Stimulated activated CD4-positive, alpha-beta T cell treated with anti-CD3 and anti-CD28 coated beads, Interleukin-4, amount 100 ng/mL, for 24 hours (primary cell): ENCODE results near the gene EFNA5.

Experiments
- DNase-seq: peaks from one replicate; pipeline ENCODE4 v3.0.0-alpha.2; 2020

EFNA5 gene

GRCh38 chr5:107672211-107673038 lies 1.7 kb upstream of the EFNA5 start:
- no peak for DNase-seq

- no peak for DNase-seq
Observed at GRCh38 chr5:107671742-107672210, 1.0 kb upstream of the EFNA5 start.

GRCh38 chr5:107670087-107670931 lies 428 bp downstream of the EFNA5 start:
- DNase-seq = no peak

DNA sequence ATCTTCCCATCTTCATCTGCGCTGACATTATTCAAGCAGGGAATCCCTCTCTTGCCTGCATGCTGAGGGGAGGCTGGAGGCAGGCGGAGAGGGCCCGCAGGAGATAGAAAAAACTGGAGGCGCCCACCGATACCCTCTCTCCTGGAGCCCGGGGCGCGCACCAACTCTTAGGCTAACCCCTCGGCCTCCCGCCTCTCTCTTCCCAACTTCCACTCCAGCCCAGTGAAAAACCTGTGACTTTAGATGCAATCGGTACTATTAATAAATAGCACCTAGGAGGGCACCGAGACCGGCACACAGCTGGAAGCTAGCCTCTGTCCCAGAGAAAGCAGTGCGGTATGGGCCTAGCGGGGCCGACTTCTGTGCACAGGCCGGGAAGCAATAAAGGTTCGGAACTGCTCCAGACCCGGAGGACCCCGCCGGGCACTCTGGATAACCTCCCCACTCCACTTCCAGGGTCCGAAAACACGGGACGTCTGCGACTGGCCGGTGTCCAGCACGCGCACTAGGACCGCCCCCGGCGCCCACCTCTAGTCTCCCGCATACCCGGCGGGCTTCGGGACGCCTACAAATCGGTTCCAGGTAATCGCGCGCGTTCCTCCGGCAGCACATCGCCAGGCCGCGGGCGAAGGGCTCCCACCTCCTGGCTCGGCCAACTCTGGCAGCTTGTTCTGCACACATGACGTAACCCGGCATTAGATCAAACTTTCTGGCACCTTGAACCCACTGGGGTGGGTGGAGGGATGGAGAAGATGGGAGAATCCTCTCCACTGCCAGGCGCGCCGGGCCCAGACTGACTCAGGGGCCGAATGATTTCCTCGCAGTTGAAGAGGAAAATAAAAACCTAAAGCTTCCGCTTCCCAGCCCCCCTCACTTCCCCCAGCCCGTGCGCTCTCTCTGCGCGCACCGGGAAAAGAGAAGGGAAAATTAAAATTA lies 1.4 kb downstream of the EFNA5 start:
- DNase-seq = no peak

DNA sequence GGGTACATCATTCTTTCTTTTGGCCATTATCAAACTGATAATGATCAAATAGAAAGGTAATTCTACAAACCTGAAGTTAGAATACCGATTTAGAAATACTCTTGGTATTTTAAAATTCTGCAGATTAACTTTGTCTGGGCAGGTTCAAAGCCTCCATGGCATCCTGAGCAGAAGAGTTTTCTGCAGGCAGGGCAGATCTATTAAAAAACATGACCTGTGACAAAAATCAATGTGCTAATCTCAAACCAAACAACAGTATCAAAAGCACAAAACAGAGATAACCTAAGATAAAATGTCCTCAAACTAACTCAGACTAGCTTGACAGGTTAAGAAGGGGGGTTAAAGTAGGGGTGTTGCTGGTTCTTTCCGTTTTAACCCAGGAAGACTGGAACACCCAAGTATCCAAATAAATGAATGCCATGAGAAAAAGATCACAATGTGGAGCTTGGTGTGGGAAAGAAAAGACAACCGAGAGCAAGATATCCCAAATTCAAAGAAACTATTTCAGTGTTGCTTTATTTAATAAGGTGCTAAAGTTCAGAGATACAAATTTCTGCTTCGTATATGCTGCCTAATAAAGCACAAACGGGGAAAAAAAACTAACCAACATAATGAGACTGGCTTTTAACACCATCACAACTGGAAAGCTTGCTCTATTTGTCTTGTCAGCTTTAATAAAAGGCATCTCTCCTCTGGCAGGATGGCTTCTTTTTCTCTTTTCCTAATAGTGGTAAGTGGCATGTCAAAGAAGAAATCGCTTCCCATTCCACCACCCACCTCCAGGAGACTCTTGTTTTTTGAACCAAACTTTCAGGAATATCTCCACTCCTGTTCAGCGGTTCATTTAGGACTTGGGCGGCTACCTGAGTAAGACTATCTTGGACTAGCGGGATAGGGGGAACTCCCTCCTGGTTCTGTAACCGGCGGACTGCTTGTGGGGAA lies 2.3 kb downstream of the EFNA5 start:
- DNase-seq = no peak

- no peak for DNase-seq
Observed at GRCh38 chr5:107666051-107666655, 4.6 kb downstream of the EFNA5 start.

- no peak for DNase-seq
Observed at GRCh38 chr5:107665036-107665570, 5.6 kb downstream of the EFNA5 start.

DNA sequence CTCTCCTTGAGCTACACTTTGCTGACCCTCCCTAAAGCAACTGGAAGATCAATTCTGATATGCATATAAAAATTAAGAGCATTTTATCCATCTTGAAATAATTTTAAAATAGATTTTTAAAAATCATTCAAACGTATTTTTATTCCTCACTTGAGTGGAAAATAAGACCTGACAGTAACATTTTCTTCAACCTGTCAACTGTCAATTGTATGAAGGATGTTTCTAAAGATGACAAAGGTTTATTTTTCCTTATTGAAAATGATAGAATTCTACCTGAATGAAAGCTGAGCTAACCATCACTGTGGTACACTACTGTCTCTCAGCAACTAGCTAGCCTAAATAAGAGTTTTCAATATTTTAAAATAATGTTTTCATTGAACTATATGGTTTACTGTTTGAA lies 7.0 kb downstream of the EFNA5 start:
- DNase-seq = no peak

- DNase-seq = no peak
Observed at GRCh38 chr5:107661650-107662044, 9.1 kb downstream of the EFNA5 start.

DNA sequence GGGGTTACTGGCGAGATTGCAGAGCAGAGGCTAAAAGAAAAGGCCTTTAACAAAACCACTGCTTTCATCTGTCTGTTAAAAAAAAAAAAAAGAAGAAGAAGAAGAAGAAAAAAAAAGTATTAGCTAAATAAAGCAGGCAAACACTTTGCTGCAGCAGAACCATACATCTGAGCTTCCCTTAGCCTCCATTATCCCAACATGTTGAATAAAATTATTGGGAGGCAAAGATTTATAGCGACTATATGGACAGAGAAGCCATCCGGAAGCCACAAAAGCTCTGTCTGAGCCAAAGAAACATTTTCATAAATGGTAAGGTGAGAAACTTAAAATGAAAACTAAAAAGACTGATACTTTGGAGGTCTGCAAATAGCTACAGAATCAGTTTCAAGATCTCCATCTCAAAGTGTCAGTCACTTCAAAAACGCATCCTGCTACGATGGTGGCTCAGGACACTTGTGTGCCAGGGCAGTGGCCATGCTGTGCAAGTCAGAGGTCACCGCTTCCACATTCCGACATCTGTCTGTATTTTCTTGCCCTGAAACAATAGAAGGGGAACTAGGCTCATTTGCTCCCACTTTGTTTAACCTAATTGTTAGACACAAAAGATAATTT lies 9.6 kb downstream of the EFNA5 start:
- no peak for DNase-seq

DNA sequence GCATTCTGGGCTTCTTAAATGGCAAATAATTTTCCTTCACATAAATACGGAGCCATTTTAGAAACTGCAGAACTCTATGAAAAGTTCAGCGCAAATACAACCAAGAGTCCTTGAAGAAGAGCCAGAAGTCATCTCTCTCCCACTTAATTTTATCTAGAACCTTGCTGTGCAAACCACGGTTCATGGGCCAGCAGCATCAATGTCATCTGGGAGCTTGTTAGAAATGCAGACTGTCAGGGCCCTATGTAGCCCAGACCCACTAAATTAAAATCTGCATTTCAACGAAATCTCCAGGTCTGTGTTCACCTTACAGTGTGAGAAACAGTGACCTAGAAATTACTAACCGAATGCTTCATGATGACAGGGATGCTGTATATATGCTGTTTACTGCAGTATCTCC lies 12.2 kb downstream of the EFNA5 start:
- no peak for DNase-seq

DNA sequence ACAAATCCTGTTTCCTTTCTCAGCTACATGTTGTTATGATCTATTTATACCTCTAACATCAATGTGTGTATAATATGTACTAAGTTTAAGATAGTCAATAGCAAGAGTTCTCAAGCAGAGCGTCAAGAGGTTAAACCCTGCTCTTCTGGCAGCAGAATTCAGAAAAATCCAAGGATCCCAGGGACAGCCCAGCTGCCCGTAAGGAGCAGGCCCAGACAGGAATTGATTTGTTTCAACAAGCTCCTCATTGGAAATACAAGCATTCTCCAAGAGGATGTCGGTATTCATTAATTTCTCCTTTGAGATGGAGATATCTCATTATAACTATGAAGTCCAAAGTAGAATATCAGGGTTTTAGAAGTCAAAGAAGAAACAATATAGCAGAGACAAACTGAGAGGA lies 14.9 kb downstream of the EFNA5 start:
- no peak for DNase-seq

DNA sequence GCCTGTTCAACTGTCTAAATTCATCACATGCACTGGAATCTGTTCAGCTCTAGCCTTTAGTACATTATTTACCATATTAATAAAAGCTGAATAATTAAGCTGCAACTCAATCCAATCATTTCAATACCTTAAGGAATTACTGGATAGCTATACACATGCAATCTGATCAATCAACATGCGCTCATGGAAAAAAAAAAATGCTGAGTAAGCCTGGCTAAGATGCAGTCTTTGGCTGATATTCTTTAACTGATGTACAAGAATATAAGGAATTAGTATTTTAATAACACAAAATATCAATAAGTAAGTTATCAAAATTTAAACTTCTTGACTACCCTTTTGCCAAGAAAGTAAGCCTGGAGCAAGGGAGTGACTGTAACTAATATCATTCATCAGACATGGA lies 15.9 kb downstream of the EFNA5 start:
- no peak for DNase-seq

DNA sequence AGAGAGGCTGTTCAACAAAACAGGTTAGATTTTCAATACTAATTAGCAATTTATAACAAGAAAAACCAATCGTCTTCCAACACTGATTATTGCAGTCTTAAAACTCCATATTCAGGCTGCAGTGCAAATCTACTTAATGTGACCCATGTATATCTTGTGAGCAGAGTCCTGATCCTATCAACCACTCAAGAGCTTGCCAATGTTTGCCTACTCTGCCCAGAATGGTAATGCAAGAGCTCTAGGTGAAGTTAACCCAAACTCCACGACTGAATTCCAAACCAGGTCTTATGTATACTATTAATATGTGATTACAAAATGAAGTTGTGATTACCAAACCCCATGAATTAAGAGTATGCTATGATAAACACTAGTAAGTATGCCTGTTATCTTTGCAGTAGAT lies 17.1 kb downstream of the EFNA5 start:
- no peak for DNase-seq

DNA sequence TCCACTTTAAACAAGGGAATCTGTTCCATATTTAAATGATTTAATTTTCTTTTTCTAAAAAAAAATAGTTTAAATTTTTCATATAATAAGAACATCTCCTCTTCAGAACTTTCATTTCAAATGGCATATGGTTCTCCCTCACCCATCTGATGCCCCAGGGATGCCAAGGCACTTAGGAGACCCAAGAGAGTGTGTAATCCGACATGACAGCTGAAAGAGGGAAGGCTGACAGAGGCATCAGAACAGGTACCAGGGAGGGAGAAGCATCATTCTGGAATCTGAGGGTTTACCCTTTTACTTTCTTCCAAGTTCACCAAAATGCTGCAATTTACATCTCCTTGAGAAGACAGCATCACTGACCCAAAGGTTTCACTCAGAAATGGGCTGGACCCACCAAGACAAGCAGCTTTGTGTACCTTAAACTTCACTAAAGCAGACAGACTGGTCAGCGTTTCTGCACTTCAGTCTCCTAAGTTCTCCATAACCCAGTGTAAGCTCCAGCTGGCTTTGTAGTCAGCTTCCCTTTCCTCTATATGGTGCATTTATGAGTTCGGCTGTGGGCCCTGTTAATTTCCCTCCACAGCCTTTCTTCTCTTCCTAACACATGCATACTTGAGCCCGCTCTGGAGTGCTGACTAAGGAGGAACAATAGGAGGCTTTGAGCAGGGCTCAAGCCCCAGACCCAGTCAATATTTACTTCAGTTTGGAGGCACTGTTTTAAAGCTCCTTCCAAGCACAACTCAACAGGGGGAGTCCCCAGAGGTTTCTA lies 17.7 kb downstream of the EFNA5 start:
- no peak for DNase-seq

DNA sequence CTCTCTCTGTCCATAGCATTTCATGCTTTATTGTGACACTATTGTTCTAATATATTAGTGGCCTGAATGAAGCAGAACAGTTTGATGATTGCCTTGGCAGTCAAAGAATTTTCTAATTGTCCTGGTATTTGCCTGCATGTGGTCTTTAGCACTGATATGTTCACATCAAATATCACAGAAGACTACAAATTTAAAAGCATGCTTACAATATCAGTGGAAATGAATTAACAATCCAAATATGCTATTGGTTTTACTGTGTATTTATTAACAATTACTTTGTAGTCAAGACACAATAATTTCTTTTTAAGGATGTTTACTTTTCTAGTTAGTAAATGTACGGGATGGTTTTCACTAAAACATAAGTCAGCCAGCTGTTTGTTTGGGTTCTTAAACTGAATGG lies 18.3 kb downstream of the EFNA5 start:
- DNase-seq = no peak

- DNase-seq = no peak
Observed at GRCh38 chr5:107651325-107651724, 19.4 kb downstream of the EFNA5 start.

DNA sequence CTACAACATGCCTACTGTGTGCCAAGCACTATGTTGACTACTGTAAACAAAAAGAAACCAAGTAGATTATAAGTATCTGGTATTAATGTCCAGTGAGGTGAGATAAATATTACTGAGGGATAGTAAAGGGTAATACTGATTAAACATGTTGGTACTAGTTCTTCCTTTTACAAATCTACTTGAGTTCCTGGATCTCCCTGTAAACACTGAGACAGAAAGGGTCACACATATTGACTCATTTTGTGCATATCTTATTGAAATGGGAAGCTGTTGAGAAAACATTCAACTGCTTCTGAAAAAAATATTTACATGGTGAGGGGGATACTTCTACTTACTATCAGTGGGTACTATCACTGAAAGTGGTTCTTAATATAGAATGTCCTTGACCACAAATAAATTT lies 24.3 kb downstream of the EFNA5 start:
- no peak for DNase-seq

DNA sequence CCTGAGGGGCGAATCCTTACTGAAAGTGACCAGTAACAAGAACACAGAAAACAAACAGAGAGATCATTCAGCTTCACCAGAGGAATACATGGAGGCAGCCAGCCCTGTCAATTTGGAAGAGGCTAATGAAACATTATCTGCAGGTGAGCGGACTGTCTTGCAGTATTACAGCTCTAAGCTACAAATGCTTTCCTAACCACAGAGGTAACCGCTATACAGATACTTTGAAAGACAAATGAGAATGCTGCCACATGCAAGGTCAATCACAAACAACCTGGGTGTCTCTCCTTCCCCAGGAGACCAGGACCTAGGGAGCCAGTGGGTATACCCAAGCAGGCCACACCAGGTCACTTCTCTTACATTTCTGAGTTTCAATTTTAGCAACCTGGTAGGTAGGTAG lies 30.2 kb downstream of the EFNA5 start:
- no peak for DNase-seq

DNA sequence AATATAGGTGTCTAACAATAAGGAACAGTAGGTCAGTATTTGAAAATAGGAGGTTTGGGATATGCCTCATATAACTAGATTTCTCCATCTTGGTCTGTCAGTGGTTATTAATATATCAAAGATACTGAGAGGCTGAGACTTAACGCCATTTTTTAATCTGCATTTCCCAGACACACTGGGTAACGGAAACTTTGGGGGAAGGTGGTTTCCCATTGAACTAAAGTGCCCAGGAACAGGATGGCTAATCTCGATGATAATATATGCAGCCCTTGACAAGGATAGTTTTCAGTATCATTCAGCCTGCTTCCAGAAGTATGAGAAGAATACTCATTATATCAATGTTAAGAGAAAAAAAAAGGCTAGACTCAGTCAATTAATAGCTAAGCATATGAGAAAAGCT lies 30.7 kb downstream of the EFNA5 start:
- DNase-seq = no peak
